Fibroblast of lung (primary cell): ENCODE measurements around the gene ARHGEF25.

Experiments used
- EZH2 ChIP-seq: IDR thresholded peaks from 2 replicates; pipeline ENCODE4 v1.5.1; 2012; ENCODE audit warnings: low read length, control low read depth, mild to moderate bottlenecking; ENCODE audit errors: missing control alignments
- TF ChIP-seq, protein P1 (sequence below), 2 donors: IDR thresholded peaks in 1 of 2; conservative IDR thresholded peaks in 1 of 2; 1 replicate in 1 of 2; 2 replicates in 1 of 2; pipeline ENCODE4 v1.5.1; 2011 to 2012; ENCODE audit warnings: low read length in 2 of 2, control low read depth in 1 of 2, inconsistent platforms in 1 of 2, low read depth in 1 of 2, mild to moderate bottlenecking in 1 of 2

DNA sequence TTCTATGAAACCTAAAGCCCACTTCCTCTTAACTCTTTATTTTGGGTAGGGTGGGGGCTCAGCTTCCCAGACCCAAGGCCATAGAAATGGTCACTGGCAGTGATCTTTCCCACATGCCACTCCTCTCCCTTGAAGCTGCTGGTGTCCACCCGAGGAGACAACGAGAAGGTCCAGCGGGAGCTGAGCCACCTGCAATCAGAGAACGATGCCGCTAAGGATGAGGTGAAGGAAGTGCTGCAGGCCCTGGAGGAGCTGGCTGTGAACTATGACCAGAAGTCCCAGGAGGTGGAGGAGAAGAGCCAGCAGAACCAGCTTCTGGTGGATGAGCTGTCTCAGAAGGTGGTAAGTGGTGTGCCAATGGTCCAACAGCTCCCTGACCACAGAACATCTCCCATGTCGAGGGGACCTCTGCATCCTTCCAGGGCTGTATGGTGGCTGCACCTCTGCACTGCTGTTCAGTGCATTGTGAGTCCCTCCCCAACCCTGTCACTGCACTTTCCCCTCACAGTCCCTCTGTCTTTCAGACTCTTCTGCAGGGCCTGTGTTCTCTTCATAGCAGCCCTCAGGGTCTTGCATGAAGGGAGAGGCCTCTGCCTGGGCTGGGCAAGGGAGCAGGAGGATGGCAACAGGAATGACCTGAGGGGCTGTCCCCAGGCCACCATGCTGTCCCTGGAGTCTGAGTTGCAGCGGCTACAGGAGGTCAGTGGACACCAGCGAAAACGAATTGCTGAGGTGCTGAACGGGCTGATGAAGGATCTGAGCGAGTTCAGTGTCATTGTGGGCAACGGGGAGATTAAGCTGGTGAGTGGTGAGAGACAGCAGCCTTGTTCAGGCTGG lies 39.1 kb upstream of the ARHGEF25 start:
- TF ChIP-seq, protein P1, sequence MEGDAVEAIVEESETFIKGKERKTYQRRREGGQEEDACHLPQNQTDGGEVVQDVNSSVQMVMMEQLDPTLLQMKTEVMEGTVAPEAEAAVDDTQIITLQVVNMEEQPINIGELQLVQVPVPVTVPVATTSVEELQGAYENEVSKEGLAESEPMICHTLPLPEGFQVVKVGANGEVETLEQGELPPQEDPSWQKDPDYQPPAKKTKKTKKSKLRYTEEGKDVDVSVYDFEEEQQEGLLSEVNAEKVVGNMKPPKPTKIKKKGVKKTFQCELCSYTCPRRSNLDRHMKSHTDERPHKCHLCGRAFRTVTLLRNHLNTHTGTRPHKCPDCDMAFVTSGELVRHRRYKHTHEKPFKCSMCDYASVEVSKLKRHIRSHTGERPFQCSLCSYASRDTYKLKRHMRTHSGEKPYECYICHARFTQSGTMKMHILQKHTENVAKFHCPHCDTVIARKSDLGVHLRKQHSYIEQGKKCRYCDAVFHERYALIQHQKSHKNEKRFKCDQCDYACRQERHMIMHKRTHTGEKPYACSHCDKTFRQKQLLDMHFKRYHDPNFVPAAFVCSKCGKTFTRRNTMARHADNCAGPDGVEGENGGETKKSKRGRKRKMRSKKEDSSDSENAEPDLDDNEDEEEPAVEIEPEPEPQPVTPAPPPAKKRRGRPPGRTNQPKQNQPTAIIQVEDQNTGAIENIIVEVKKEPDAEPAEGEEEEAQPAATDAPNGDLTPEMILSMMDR (conservative IDR thresholded peaks at IDR 0.05 in 1 of 2, IDR thresholded peaks at IDR 0.05 in 1 of 2; ENCODE audit: low read depth in 1 of 2, low read length in 2 of 2) = no peak
- TF ChIP-seq EZH2 = no peak
